Measurements from ENCODE around the gene COL26A1. TPM values are rescaled to one million over a fixed set of nuclear protein-coding genes. Genes with fewer than 3 reads are reported as not detected.
"Not testable (repeated sequence)": the region's sequence is repeated elsewhere in the genome, so short reads cannot be mapped to it uniquely, and the experiment has no call there.

The COL26A1 gene
- total RNA-seq, 1 experiment from 2014 or later: 42.6 TPM

DNA sequence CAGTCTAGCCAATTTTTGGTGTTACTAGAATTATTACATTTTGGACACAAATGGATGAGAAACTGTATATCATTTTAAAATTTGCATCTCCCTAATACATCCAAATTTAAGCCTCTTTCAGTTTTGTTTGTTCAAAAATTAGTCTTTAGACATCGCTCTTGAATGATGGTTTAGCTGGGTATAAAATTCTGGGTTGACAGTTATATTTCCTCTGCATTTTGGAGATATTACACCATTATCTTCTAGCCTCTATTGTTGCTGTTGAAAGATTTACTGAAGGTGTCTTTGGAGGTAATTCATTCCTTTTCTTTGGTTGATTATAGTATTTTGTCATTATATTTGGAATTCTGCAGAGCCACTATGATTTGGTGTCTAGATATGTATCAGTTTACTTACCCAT, 116.5 kb downstream of the COL26A1 start:
- Histone ChIP-seq H3K18ac (ENCODE audit: insufficient read length, low read depth, low read length) (no peak overlapping the region), H3K14ac (ENCODE audit: insufficient read depth, low read length) (no peak overlapping the region), H3K56ac (ENCODE audit: insufficient read length, low read depth, low read length) (no peak overlapping the region), H3K27me3 (ENCODE audit: insufficient read depth, low read length) (no peaks in the 10 kb centered on the region; the same call in 1 of the 2 replicates), H2BK12ac (ENCODE audit: insufficient read length, low read depth, low read length) (no peak overlapping the region), H4K91ac (ENCODE audit: insufficient read length, low read depth, low read length) (no peak overlapping the region), H3K9me3 (ENCODE audit: control insufficient read depth, low read depth, low read length) (no peaks in the 10 kb centered on the region), H4K5ac (ENCODE audit: insufficient read length, low read depth, low read length) (no peak overlapping the region), H3K23me2 (ENCODE audit: insufficient read length, low read depth, low read length, poor library complexity, severe bottlenecking) (no peaks in the 10 kb centered on the region), H2BK20ac (ENCODE audit: low read depth, low read length, poor library complexity, severe bottlenecking) (no peak overlapping the region), H3K79me1 (ENCODE audit: insufficient read depth, low read depth, low read length, poor library complexity, severe bottlenecking) (no peaks in the 10 kb centered on the region), H3K23ac (ENCODE audit: insufficient read length, low read depth, low read length) (no peak overlapping the region), H3K79me2 (ENCODE audit: insufficient read depth, low read length) (no peaks in the 10 kb centered on the region), H3K4me1 (ENCODE audit: insufficient read depth, low read length) (no peaks in the 10 kb centered on the region), H3K4me2 (ENCODE audit: insufficient read depth, insufficient read length, low read length) (no peak overlapping the region), H2BK15ac (ENCODE audit: low read depth, low read length) (no peak overlapping the region), H2AFZ (ENCODE audit: low read length) (no peak overlapping the region), H2BK5ac (ENCODE audit: insufficient read length, low read length) (no peak overlapping the region), H4K8ac (replicated peaks; ENCODE audit: insufficient read length, low read depth, low read length) (no peak overlapping the region), H3K4ac (ENCODE audit: low read depth, low read length) (no peak overlapping the region), H4K20me1 (ENCODE audit: control insufficient read depth, insufficient read depth, insufficient read length) (peaks cover 2% of the 10 kb centered on the region), H3K9ac (ENCODE audit: extremely low read depth, insufficient read length, low read length) (no peak overlapping the region), H2AK5ac (ENCODE audit: insufficient read length, low read length) (no peak overlapping the region), H3K27ac (ENCODE audit: insufficient read length, low read depth, low read length) (no peak overlapping the region), H3T11ph (ENCODE audit: low read length) (no peak overlapping the region), H2BK120ac (ENCODE audit: low read depth, low read length, poor library complexity, severe bottlenecking) (no peak overlapping the region)
- H3K36me3 Mint-ChIP-seq (ENCODE audit: insufficient read depth in 1 of 3, low read depth in 3 of 3): peaks cover 17 to 31% (median 21%) of the 10 kb centered on the region in 3 experiments
- no CpG with 5 or more reads among the region's 1 CpG for WGBS (ENCODE audit: extremely low coverage, insufficient read length, low lambda C conversion rate)
- H3K4me1 Mint-ChIP-seq: no peaks in the 10 kb centered on the region
- peaks cover 12 to 16% of the 10 kb centered on the region in 2 experiments for H3K9me3 Mint-ChIP-seq
- no peak overlapping the region for H3K27ac Mint-ChIP-seq
- TF ChIP-seq, protein P1, sequence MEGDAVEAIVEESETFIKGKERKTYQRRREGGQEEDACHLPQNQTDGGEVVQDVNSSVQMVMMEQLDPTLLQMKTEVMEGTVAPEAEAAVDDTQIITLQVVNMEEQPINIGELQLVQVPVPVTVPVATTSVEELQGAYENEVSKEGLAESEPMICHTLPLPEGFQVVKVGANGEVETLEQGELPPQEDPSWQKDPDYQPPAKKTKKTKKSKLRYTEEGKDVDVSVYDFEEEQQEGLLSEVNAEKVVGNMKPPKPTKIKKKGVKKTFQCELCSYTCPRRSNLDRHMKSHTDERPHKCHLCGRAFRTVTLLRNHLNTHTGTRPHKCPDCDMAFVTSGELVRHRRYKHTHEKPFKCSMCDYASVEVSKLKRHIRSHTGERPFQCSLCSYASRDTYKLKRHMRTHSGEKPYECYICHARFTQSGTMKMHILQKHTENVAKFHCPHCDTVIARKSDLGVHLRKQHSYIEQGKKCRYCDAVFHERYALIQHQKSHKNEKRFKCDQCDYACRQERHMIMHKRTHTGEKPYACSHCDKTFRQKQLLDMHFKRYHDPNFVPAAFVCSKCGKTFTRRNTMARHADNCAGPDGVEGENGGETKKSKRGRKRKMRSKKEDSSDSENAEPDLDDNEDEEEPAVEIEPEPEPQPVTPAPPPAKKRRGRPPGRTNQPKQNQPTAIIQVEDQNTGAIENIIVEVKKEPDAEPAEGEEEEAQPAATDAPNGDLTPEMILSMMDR (conservative IDR thresholded peaks at IDR 0.05): no peak
- H3K27me3 Mint-ChIP-seq (ENCODE audit: low read depth): peaks cover 10% of the 10 kb centered on the region
- no peak for DNase-seq
- H3K4me3 Mint-ChIP-seq: no peak overlapping the region

DNA sequence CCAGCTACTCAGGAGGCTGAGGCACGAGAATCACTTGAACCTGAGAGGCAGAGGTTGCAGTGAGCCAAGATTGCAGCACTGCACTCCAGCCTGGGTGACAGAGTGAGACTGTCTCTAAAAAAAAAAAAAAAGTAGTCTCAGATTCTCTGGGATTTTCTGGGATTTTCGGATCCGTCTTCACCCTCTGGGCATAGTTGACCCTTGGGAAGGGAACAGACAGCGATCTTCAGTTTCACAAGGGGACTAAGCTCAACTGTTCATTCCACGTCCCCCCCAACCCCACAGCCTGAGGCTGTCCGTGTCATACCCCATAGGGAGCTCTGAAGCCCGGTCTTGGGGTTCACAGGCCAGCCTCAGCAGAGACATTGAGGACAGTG, 123.4 kb downstream of the COL26A1 start:
- H3K14ac ChIP-seq (ENCODE audit: insufficient read depth, low read length); H3K56ac ChIP-seq (ENCODE audit: insufficient read length, low read depth, low read length); H3K9me3 Mint-ChIP-seq; H4K20me1 ChIP-seq (ENCODE audit: control insufficient read depth, insufficient read depth, insufficient read length); H2BK120ac ChIP-seq (ENCODE audit: low read depth, low read length, poor library complexity, severe bottlenecking); H4K8ac ChIP-seq (replicated peaks; ENCODE audit: insufficient read length, low read depth, low read length); H3K4me1 ChIP-seq (ENCODE audit: insufficient read depth, low read length); H3K9ac ChIP-seq (ENCODE audit: extremely low read depth, insufficient read length, low read length); DNase-seq; H4K5ac ChIP-seq (ENCODE audit: insufficient read length, low read depth, low read length); H2BK5ac ChIP-seq (ENCODE audit: insufficient read length, low read length); H2BK12ac ChIP-seq (ENCODE audit: insufficient read length, low read depth, low read length); H3K9me3 ChIP-seq (ENCODE audit: control insufficient read depth, low read depth, low read length); H3K27me3 ChIP-seq (ENCODE audit: insufficient read depth, low read length); H3K23ac ChIP-seq (ENCODE audit: insufficient read length, low read depth, low read length); H4K91ac ChIP-seq (ENCODE audit: insufficient read length, low read depth, low read length); H3K23me2 ChIP-seq (ENCODE audit: insufficient read length, low read depth, low read length, poor library complexity, severe bottlenecking); H2BK15ac ChIP-seq (ENCODE audit: low read depth, low read length); H3K27ac ChIP-seq (ENCODE audit: insufficient read length, low read depth, low read length); H2AK5ac ChIP-seq (ENCODE audit: insufficient read length, low read length); H3K27me3 Mint-ChIP-seq (ENCODE audit: low read depth); H3K79me1 ChIP-seq (ENCODE audit: insufficient read depth, low read depth, low read length, poor library complexity, severe bottlenecking); H2BK20ac ChIP-seq (ENCODE audit: low read depth, low read length, poor library complexity, severe bottlenecking); H3K79me2 ChIP-seq (ENCODE audit: insufficient read depth, low read length); H3K36me3 Mint-ChIP-seq (ENCODE audit: insufficient read depth in 1 of 3, low read depth in 3 of 3); H3T11ph ChIP-seq (ENCODE audit: low read length); H2AFZ ChIP-seq (ENCODE audit: low read length); H3K4ac ChIP-seq (ENCODE audit: low read depth, low read length): not testable (repeated sequence)
- Mint-ChIP-seq H3K4me3 (peak overlapping the region in 1 of 2 experiments; percentile 10; a peak in 1 of 5 replicates), H3K27ac (peak overlapping the region; percentile 28 to 72 (median 68); a peak in 3 of 7 replicates), H3K4me1 (peaks cover 27 to 29% of the 10 kb centered on the region in 2 experiments)
- no CpG with 5 or more reads among the region's 7 CpGs for WGBS (ENCODE audit: extremely low coverage, insufficient read length, low lambda C conversion rate)
- H3K4me2 ChIP-seq (ENCODE audit: insufficient read depth, insufficient read length, low read length): peak overlapping the region; percentile 31
- H3K18ac ChIP-seq (ENCODE audit: insufficient read length, low read depth, low read length): peak overlapping the region; percentile 77
